VCaP (cell line): Measurements from ENCODE around the gene FEZF2.

Experiments
- H3K27ac ChIP-seq: fragments of 450-650 bp; 2 replicates; pipeline ENCODE4 v1.5.1; 2017
- TF ChIP-seq, protein P1 (sequence below): fragments of 450-650 bp; conservative IDR thresholded peaks from 2 replicates; pipeline ENCODE4 v1.5.1; 2017; ENCODE audit warnings: mild to moderate bottlenecking, moderate library complexity

FEZF2 gene

GRCh38 chr3:62368290-62368704 lies 5.1 kb downstream of the FEZF2 start:
- no peak overlapping the region for H3K27ac ChIP-seq
- TF ChIP-seq, protein P1, sequence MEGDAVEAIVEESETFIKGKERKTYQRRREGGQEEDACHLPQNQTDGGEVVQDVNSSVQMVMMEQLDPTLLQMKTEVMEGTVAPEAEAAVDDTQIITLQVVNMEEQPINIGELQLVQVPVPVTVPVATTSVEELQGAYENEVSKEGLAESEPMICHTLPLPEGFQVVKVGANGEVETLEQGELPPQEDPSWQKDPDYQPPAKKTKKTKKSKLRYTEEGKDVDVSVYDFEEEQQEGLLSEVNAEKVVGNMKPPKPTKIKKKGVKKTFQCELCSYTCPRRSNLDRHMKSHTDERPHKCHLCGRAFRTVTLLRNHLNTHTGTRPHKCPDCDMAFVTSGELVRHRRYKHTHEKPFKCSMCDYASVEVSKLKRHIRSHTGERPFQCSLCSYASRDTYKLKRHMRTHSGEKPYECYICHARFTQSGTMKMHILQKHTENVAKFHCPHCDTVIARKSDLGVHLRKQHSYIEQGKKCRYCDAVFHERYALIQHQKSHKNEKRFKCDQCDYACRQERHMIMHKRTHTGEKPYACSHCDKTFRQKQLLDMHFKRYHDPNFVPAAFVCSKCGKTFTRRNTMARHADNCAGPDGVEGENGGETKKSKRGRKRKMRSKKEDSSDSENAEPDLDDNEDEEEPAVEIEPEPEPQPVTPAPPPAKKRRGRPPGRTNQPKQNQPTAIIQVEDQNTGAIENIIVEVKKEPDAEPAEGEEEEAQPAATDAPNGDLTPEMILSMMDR: no peak

DNA sequence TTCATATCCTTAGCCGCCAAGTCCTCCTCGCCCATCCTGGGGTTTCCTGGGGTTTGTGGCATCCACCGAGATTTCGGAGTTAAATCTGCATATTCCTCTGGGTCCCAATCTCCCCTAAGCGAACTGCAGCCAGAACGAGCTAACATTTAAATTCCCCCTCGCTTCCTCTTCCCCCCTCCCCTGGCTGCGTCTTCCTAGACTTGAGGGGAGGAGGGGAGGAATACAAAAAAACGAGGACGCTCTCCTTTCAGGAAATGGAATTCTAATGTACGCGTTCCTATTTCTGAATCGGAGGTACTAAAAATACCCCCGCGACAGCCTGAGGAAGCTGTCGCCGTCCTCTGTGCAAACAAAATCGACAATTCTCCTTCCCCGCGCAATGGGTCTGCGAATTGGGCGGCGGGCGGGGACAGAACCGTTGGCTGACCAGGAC lies 5.6 kb downstream of the FEZF2 start:
- TF ChIP-seq, protein P1: no peak
- no peak overlapping the region for H3K27ac ChIP-seq

DNA sequence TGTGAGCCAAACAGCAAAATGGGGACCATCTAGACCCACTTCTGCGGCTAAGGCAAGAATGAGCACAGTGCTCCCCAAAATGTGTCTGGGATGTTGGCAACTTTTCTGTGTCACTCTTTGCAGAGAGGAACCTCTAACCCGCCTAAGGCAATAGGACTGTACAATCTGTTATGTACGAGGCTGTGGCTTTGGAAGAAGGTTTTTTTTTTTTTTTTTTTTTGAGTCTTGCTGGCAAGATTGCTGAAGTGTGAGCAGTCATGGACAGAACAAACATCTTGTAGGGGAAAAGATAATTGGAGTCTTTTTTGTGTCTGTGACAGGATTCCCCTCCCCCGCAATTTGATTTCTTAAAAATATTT lies 7.2 kb downstream of the FEZF2 start:
- TF ChIP-seq, protein P1: no peak
- no peak overlapping the region for H3K27ac ChIP-seq

DNA sequence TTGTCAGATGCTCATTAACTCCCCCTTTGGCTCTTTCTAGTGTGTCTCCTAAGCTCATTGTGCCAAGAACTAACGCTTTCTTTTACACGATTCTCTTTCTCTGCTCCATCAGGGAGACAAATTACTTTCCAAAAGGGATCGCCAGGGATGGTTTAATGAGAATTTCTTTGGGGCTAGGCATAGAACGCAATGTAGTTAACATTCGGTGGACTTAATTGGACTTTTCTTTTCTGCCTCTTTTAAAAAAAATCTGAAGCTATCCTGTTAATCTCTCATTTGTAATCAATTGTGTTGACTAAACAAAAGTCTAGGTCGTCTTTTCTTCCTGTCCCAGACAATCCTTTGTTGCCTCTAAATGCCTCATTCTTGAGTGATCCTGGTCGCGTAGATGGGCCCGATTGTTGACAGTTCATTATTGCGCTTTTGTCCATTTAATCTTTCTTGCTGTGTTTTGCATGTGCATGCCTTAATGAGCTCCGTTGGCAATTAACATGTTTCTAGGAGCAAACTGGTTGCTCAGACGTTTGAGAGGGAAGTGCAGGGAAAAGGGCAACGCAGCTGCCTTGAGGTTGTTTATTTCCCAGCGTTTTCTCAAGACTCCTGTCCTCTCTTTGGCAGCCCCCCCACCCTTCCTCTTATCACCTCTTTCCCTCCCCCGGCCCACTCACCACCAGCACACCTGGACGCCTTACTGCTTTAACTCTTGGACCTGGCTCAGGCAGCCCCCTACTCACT lies 7.8 kb downstream of the FEZF2 start:
- TF ChIP-seq, protein P1: no peak
- H3K27ac ChIP-seq: no peak overlapping the region

DNA sequence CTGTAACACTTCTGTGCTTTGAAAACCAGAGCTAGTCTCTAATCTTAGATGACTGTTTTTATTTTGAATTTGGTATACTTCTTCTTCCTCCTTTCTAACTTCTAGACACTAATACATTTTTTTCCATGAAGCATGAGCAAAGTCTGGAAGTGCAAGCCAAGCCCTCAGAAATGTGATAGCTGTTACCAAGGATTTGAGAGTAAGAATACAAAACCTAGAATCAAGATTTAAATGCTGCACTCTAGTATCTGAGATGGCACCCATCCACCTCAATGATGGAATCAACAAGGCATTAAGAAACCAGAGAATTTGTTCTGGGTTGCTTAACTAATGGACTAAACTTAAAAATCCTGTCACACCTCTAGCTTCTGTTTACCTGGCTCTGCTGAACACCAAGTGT lies 9.2 kb downstream of the FEZF2 start:
- TF ChIP-seq, protein P1: no peak
- no peak overlapping the region for H3K27ac ChIP-seq

- TF ChIP-seq, protein P1: no peak
- H3K27ac ChIP-seq: no peak overlapping the region
Observed at GRCh38 chr3:62363275-62363674, 10.1 kb downstream of the FEZF2 start.

DNA sequence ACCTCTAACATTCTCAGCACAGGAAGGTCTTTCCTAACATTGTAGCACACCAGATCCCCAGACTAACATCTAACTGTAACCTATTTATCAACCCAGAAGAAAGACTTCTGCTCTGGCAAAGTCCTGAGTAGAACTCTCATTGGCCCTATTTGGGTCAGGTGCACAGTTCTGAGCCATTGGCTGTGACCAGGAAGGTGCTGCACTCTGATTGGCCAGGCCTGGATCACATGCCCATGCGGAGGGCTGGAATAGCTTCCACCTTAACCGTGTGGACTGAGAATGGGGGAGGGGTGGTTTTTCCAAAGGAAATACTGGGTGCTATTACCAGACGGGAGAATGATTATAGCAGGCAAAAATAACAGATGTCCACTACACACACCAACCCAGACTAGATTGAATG lies 11.5 kb downstream of the FEZF2 start:
- H3K27ac ChIP-seq: no peak overlapping the region
- TF ChIP-seq, protein P1: no peak
